GM03348 (cell line): ENCODE measurements around the gene CD207.
"Not testable (repeated sequence)": the region's sequence is repeated elsewhere in the genome, so short reads cannot be mapped to it uniquely, and the experiment has no call there.

ENCODE experiments used
- DNase-seq: peaks from one replicate; pipeline ENCODE4 v3.0.0; 2012; ENCODE audit warnings: low spot score

The CD207 gene

DNA sequence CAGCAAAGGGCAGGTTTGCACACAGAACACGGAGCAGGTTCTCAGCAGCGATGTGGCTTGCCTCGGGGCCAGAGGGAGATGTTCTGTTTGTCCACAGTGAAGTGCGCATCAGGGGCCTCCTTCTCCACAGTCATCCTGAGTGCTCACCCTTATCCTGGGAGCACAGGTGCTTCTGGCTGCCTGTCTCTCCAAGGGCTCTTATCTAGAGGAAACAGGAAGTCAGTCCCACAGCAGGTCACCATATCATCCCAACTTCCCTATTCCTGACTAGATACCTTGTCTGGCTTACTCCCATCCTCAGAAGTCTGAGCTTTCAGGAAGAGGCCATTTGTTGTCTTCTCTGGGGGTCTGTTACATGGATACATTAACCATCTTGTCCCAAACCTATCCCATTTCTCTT is at the start of gene CD207:
Gene CD207 (minus strand): TSS at position 174 of the 400 bp plus-strand sequence. CDS start 40 bp downstream, at position 134.
- no peak for DNase-seq

DNA sequence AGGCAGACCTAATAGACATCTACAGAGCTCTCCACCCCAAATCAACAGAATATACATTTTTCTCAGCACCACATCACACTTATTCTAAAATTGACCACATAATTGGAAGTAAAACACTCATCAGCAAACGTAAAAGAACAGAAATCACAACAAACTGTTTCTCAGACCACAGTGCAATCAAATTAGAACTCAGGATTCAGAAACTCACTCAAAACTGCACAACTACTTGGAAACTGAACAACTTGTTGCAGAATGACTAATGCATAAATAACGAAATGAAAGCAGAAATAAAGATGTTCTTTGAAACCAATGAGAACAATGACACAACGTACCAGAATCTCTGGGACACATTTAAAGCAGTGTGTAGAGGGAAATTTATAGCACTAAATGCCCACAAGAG is 42.9 kb upstream of the CD207 start:
- not testable (repeated sequence) for DNase-seq

DNA sequence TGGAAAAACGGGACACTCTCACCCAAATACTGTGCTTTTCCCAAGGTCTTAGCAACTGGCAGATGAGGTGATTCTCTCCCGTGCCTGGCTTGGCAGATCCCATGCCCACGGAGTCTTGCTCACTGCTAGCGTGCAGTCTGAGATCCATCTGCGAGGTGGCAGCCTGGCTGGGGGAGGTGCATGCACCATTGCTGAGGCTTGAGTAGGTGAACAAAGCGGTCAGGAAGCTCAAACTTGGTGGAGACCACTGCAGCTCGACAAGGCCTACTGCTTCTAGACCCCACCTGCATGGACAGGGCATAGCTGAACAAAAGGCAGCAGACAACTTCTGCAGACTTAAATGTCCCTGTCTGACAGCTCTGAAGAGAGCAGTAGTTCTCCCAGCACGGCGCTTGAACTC is 40.5 kb upstream of the CD207 start:
- DNase-seq = not testable (repeated sequence)

DNA sequence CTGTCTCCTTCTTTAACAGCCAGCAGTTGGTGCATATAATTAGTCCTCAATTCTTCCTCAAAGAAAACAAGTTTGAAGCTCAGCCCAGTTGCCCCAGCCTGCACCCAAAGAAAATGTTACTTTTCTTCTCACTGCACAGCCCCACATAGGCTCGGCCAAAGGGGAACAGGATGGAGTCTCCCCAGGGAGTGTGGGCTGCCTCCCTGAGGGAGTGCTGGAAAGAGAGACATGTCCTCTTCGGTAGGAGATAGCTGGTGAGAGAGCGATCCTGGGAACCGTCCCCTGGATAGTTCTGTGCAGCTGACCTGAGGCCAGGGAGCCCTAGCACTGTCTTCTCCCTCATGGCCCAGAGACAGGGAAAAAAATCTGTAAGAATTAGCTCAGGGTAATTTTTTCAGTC is 37.9 kb upstream of the CD207 start:
- DNase-seq = no peak

DNA sequence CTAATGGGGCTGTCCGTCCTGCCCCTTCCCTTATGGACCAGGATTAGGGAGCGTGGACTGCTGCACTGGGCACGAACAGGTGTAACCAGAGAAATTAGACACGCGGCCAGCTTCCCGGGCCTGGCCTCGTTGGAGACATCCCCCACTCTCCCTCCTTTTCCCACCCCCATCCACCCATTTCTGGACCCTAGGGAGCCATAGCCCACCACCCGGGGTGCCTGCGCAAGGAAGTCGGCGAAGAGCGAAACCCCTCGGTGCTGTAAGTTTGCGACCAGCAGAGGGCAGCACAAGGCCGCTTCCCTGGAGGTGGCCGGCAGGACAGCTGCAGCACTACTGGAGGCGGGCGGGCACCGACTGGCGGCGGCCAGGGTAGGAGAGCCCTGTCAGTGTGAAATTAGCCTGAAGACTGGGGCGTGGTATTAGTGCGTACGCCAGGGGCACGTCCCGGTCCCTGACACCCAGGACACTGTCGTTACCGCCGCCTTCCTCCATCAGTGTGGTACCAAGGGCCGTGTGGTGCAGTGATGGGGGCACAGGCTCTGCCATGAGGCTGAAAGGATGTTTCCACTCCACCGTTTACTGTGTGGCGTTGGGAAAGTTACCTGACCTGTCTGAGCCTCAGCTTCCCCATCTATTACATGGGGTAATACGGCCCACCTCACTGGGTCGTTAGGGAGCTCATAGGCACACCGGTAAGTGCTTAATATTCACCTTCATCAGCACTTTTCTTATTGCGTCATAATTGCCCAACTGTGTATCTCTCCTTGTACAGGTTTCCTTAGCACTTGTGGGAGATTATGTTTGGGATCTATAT is 36.0 kb upstream of the CD207 start:
- peak; percentile 92 for DNase-seq

DNA sequence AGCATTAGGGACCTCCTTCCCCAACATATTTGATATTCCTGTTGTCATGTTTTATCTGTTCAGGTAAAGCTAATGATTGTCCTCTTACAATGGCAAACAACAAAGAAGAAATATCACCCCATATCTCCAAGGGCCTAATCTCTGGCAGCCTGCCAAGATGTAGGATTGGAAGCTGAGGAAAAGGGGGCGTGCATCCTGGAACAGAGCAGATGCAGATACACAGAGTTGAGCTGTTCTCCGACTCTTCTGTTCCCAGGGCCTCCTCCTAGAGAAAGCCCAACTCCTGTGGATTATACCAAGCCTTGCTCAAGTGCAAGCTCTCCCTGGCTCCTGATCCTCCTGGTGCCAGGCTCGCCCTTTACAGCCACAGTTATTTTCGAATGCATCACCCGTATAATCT is 35.2 kb upstream of the CD207 start:
- DNase-seq = no peak

DNA sequence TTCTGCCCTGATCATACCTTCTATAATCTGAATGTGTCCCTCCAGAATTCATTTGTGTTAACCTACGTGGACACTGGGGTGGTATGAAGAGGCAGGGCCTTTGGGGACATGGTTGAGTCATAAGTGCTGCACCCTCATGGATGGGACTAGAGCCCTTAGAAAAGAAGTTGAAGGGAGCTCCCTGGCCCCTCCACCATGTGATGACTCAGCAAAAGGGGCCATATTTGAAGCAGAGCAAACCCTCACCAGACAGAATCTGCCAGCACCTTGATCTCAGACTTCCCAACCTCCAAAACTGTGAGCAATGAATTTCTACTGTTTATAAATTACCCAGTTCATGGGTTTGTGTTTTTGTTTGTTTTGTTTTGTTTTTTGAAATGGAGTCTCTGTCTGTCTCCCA is 33.4 kb upstream of the CD207 start:
- no peak for DNase-seq

DNA sequence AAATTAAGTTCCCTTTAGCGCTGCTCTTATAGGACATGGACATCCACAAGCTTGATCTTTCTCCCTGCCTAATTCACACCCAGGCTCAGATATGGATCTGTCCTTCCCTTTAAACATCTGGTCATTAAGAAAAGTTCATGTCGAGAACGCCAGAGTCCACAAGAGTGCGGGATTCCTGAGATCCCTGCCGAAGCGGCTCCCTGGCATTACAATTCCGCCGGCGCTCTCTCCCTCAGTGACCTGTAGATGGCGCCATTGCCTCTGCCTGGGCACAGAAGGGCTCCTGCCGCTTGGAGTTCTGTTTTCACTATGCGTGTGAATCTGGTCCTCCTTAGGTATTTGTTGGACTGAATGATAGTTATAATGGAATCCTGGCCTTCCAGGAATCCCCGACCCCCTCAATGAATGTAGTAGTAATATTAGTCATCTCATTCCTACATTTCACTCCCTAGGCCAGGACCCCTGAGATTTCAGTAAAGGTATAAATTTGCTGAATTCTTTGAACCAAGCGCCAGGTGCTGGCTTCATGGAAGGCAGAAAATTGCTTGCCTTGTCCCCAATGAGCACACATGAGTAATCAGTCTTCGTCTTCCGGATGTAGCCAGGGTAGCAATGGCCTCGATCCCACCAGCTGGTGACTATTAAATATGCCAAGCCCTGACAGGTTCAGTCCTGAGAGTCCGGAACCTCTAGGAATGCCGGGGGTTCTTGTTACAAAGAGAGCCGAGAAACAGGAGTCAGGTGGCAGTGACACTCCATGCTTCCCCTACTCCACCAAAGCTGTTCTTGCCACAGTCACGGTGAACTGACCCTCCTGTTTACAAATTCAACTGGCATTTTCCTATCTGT is 26.4 kb upstream of the CD207 start:
- peak; percentile 92 for DNase-seq

DNA sequence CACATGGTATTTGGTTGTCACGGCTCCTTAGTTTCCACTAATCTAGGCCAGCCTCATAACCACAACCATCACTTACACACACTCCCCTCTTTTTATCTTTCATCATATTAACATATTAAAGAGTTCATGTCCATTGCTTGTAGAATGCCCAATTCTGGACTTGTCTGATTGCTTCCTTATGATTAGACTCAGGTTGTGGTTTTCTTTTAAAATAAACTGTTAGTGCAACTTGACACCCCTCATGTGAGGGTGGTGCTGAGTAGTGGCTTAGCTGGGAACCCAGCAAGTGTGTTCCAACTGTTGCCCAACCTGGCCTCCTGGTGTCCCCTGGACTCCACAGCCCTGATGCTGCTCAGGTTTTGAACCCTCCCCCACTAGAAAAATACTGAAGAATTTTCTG is 20.1 kb upstream of the CD207 start:
- no peak for DNase-seq

DNA sequence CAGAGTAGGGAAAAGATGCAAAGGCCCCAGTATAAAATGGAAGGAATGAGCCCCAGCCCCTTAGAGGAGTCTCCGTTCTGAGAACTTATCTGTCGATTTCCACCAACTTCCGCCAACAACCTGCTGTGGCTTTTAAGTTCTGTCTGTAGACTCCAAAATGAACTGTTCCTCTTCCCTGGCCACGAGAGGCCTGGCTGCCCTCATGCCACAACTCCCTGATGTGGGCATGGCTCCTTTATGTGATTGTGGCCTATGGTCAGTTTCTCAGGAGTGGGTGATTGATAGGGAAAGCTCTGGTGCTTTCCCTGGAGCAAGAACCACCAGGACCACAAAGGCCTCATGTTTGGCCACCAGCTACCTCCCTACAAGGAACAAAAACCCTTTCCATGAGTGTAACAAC is 18.8 kb upstream of the CD207 start:
- no peak for DNase-seq

DNA sequence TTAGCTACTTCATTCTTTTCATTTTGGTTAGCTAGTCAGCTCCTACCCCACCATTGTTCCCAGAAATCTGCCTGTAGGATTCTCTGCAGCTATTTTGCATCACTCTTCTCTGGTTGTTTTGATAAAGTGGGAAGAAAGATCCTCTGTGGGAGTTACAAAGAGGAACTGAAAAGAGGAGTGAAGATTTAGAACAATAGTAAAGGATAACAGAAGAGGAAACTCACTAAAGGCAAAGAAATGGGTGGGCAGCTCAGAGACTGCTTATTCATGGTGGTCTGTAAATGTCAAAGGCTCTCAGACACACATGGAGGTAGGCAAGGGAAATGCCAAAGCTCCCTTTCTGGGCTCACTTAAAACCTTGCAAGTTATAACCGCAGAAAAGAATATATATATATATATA is 17.2 kb upstream of the CD207 start:
- no peak for DNase-seq

DNA sequence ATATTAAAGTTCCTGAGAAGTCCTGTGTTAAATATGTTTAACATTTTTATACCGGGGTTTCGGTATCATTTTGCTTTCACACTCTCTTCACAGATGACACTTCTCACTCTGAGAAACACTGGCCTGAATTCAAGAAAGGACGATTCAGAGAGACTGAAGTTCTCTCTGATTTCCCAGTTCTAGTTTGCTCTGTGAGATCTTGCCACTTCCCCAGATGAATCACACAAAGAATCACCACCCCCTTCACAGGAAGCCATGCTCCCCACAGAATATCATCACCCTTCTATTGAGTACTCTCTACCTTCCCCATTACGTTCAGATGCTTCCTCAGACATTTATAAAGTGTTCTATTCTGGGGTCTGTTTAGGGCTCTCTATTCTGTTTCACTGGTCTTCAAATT is 16.1 kb upstream of the CD207 start:
- no peak for DNase-seq

DNA sequence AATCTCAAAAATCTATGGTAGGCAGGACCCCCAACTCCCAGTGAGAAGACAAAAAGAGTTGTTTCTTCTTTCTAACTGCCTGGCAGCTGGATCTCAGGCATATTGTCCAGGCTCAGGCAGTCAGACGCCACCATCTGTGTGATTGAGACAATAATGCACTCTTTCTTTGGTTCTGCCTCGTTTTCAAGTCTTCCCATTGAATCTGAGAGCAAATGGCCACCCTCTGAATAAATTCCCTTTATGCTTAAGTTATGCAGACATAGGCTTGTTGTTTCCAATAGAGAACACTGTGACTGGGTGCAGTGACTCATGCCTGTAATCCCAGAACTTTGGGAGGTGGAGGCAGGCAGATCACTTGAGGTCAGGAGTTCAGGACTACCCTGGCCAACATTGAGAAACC is 15.3 kb upstream of the CD207 start:
- no peak for DNase-seq

DNA sequence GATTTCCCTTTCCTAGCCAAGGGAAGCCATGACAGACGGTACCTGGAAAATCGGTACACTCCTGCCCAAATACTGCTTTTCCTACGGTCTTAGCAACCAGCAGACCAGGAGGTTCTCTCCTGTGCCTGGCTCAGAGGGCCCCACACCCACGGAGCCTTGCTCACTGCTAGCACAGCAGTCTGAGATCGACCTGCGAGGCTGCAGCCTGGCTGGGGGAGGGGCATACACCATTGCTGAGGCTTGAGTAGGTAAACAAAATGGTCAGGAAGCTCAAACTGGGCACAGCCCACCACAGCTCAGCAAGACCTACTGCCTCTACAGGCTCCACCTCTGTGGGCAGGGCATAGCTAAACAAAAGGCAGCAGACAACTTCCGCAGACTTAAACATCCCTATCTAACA is 6.8 kb upstream of the CD207 start:
- no peak for DNase-seq

DNA sequence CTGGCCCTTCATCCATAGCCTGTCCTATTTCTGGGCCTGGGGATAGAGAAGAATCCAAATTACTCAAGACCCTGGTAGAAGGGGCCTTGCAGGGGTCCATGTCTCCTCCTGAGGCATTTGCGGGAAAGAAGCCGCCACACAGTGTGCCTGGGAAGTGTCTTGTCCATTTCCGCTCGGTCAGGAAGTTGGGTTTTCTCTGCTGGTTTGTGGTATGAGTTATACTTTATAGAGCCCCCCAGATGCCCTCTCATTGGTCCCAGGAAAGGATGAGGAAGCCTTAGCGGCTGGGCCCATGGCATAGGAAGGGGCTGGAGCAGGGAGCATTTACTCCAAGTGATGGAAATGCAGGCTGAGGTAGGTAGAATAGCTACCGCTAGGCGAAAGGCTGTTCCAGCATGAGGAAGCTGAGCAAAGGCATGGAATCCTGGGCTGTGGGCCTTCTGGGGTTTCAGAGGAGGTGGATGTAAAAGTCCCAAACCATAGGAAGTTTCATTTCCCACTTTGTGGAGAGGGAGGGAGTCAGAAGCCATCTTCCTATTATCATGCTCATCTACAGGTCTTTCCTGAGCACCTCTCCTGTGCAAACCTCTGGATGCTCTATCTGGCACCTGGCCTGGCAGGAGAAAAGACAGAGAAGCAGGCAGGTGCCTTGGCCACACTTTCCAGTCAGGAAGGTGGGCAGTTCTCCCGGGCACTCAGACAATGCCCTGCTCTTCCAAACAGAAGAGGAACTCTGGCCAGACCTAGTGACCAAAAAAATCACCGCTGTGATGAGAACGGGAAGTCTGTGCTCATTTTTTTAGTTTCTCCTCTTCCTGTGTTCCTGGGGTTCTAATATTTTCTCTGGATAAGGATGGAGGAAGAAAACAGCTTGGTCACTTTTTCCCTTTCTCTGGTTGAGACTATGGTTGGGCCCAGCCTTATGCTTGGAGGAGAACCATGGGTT is 2.6 kb upstream of the CD207 start:
- DNase-seq = no peak

DNA sequence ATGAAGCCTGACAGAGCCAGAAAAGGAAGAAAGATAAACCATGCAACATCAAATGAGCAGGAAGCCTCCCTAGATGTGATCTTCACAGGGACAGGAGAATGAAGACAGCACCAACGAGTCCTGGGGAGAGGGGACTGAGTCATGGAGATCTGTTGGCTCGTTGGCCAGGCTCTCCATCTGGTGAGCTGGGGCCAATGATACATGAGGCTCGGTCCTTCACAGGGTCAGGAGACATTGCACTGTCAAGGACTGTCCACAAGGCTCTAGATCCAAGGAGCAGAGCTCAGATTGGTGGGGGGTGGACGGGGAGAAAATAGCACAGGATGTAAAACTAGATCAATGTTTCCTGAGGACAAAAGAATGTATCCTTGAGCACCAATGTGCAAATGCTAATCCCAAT is 735 bp downstream of the CD207 start:
- no peak for DNase-seq

DNA sequence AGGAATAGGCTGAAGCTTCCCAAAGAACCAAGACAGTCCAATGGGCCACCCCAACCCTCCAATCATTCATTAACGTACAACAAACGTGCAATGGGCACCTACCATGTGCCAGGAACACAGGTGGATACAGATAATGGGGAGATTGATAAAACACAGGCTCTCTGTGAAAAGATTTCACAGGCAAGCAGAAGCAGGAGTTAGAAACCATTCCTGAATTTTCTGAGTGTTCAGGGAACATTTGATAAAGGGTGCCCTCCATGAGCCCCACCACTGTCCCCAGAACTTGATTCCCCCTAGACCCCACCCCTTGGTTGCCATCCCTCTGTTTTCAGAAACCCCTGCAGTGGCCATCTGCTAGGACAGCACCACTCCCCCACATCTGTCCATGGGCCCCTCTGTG is 1.5 kb downstream of the CD207 start:
- no peak for DNase-seq

DNA sequence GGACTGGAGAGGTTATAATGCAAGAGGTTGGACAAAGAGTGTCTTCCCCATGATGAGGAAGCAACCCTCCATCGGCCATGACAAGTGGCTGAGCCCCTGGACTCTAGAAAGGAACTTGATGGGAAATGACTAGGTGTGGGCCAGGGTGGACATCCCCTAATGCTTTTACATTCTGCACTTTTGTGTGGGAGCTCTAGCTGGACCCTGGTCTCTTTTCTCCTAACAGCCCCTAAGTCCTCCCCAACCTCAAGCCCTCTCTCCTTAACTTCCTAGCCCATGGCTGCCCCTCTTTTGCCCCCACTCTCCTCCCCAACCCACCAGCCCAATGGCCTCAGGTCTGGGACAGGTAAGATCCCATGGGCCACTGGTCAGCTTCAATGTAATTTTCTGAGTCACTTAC is 2.4 kb downstream of the CD207 start:
- no peak for DNase-seq

DNA sequence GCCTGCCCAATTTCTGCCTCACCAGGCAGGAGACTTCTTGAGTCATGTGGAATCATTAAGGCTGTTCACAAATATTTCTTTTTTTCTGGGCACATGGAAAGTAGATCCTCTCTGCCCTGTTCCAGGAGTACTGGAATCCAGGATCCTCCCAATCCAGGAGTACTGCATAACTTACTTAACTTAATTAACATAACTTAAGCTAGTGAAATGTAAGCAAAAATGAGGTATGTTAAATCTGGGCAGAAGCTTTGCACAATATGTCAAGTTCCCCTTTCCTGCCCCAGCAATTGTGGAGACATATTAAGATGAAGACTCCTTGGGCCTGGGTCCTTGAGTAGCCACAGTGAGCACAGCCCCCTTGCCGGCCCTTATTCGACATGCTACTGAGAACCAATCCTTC is 3.2 kb downstream of the CD207 start:
- DNase-seq = no peak

DNA sequence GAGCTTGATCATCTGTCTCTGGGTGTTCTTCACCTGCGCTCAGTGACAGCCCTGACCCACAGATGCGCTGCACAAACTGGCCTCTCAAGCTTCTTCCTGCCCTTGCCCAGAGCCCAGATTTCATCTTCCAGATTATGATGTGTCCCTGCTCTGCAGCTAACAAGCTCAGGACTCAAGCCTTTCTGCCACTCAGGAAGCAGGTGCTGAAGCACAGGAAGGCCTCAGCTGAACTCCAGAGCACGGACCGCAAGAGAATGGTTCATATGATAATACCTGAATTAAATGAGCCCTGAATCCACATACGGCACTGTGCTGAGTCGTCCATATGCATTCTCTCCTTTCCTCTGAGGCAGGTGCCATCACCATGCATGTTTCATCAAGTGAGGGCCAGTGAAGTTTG is 3.8 kb downstream of the CD207 start:
- no peak for DNase-seq

DNA sequence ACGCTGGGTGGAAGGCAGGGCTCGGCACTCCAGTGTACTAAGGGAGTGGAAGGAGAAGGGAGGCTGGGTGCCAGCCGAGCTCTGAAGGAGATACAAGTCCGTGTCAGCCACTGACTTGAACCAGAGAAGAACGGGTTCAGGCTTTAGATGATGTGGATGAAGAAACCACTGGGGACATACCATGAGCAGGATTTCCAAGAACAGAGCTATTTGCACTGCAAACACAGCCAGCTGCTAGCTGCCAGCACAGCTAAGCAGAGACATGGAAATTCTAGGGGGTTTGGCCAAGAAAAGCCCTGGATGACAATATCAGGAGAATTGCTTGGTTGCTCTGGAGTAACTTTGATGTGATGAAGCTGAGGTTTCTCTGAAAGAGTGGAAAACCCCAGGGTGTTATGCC is 5.2 kb downstream of the CD207 start:
- DNase-seq = no peak

DNA sequence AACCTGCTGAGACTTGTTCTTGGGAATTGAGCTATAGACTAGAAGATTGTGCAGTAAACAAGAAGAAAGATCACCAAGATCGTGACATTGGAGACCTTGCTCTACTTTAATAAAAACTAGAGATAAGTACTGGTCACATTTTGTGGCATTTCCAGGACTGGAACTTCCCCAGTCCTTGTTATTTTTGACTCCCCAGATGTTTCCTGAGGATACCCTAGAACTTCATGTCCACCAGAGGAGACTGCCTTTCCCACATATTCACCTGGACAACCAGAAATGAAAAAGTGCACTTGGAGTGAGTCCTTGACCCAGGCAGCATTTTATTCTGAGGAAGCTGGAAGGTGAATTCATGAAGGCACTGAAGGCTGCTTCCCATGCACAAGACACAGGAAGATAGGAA is 5.7 kb downstream of the CD207 start:
- DNase-seq = no peak
